HG02973 (cell line): ENCODE measurements around the gene PCDHGA1.
A peak's percentile ranks its signal among the peaks of the same experiment; 100 is the strongest.

Experiments
- ATAC-seq: cut with Tn5 transposase; IDR thresholded peaks from one replicate; pipeline ENCODE4 v1.9.1; 2021; ENCODE audit warnings: moderate library complexity; ENCODE audit not compliant: unreplicated experiment

Gene PCDHGA1

GRCh38 chr5:141490271-141490670 lies 160.0 kb downstream of the PCDHGA1 start:
- ATAC-seq = no peak

GRCh38 chr5:141490771-141491170 lies 160.5 kb downstream of the PCDHGA1 start:
- no peak for ATAC-seq

GRCh38 chr5:141491323-141492167 lies 161.2 kb downstream of the PCDHGA1 start:
- peak; percentile 23 for ATAC-seq

- ATAC-seq = peak; percentile 57
These were observed 162.0 kb downstream of the PCDHGA1 start for GRCh38 chr5:141492168-141492885.

- ATAC-seq = no peak
These were observed 163.4 kb downstream of the PCDHGA1 start for GRCh38 chr5:141493500-141494422.

- ATAC-seq = no peak
These were observed 164.6 kb downstream of the PCDHGA1 start for GRCh38 chr5:141494761-141495452.

GRCh38 chr5:141495453-141495811 lies 165.1 kb downstream of the PCDHGA1 start:
- ATAC-seq = no peak

GRCh38 chr5:141496038-141496437 lies 165.7 kb downstream of the PCDHGA1 start:
- no peak for ATAC-seq

GRCh38 chr5:141501761-141502160 lies 171.4 kb downstream of the PCDHGA1 start:
- ATAC-seq = no peak

GRCh38 chr5:141503681-141504080 lies 173.4 kb downstream of the PCDHGA1 start:
- no peak for ATAC-seq

GRCh38 chr5:141504216-141504615 lies 173.9 kb downstream of the PCDHGA1 start:
- no peak for ATAC-seq

GRCh38 chr5:141506381-141507155 lies 176.3 kb downstream of the PCDHGA1 start:
- no peak for ATAC-seq

- ATAC-seq = peak; percentile 34
These were observed 177.2 kb downstream of the PCDHGA1 start for GRCh38 chr5:141507387-141508091.

GRCh38 chr5:141508440-141508797 lies 178.1 kb downstream of the PCDHGA1 start:
- no peak for ATAC-seq

- no peak for ATAC-seq
These were observed 178.7 kb downstream of the PCDHGA1 start for GRCh38 chr5:141508798-141509611.

- ATAC-seq = no peak
These were observed 179.8 kb downstream of the PCDHGA1 start for GRCh38 chr5:141510160-141510559.

- no peak for ATAC-seq
These were observed 180.7 kb downstream of the PCDHGA1 start for GRCh38 chr5:141510850-141511601.
